Lower leg skin (tissue), 4 donors: Measurements from ENCODE around the gene PDZD2. TPM values are rescaled to one million over a fixed set of nuclear protein-coding genes. Genes with fewer than 3 reads are reported as not detected.

Experiments used
- DNase-seq, 2 donors: peaks; one replicate each; pipeline ENCODE4 v3.0.0-alpha.2; 2019; ENCODE audit warnings: low spot score in 2 of 2
- H3K4me3 ChIP-seq: fragments of 200-600 bp; sonication (generic); 2 replicates; pipeline ENCODE4 v1.5.1; 2017; ENCODE audit warnings: mild to moderate bottlenecking, low read depth; ENCODE audit not compliant: poor library complexity, severe bottlenecking
- CTCF ChIP-seq, 3 donors: fragments of 450-650 bp; IDR thresholded peaks; one replicate each; pipeline ENCODE4 v1.5.1; 2016; ENCODE audit warnings: antibody characterized with exemption in 3 of 3, mild to moderate bottlenecking in 3 of 3, moderate library complexity in 2 of 3
- POLR2A ChIP-seq, 2 donors: fragments of 450-650 bp; IDR thresholded peaks; one replicate each; pipeline ENCODE4 v1.6.1; 2016 to 2017; ENCODE audit warnings: antibody characterized with exemption in 2 of 2, mild to moderate bottlenecking in 1 of 2, moderate library complexity in 1 of 2
- whole genome bisulfite sequencing, 2 donors: methylation state at CpG; one replicate each; pipeline ENCODE4 v1.1.5; 2018; 5-methylcytosine and 5-hydroxymethylcytosine counted together
- intact Hi-C: fragments of 100-400 bp; cut with DNase I; formaldehyde crosslinking; loops from one replicate; pipeline ENCODE4 v1.15.0; 2023; ENCODE audit warnings: low total_unique reads
- total RNA-seq, 4 donors: library from RNA; depleted of rRNA; stranded (reverse); fragments of >200 nt; gene quantifications; one replicate each; pipeline ENCODE4 v1.1.0, GENCODE V29; 2016

Gene PDZD2
- total RNA-seq, 4 donors from 2014 or later, result 102 to 150 (median 116) TPM

GRCh38 chr5:31880449-31880848, 241.5 kb downstream of the PDZD2 start:
- intact Hi-C loops, result no loop called here
- DNase-seq, result no peak
- H3K4me3 ChIP-seq, result no peak overlapping the region
- no peak for TF ChIP-seq CTCF (IDR thresholded peaks at IDR 0.05)
- TF ChIP-seq POLR2A (IDR thresholded peaks at IDR 0.05), result no peak
- 68 to 74% methylated on average over 3 of the region's 3 CpGs for WGBS, 2 donors

GRCh38 chr5:31884896-31885295, 246.0 kb downstream of the PDZD2 start:
- intact Hi-C loops, result no loop called here
- 65 to 73% methylated on average over 5 of the region's 5 CpGs for WGBS, 2 donors

GRCh38 chr5:31886206-31886605, 247.3 kb downstream of the PDZD2 start:
- DNase-seq, result no peak
- TF ChIP-seq CTCF (IDR thresholded peaks at IDR 0.05) (no peak), POLR2A (IDR thresholded peaks at IDR 0.05) (no peak)
- whole genome bisulfite sequencing, 2 donors, result 25 to 35% methylated on average over 4 of the region's 4 CpGs
- H3K4me3 ChIP-seq, result no peak overlapping the region
- intact Hi-C loops, result no loop called here

More at GRCh38 chr5:31884896-31885295, 246.0 kb downstream of the PDZD2 start:
- no peak for DNase-seq
- TF ChIP-seq POLR2A (IDR thresholded peaks at IDR 0.05) (no peak), CTCF (IDR thresholded peaks at IDR 0.05) (no peak)
- H3K4me3 ChIP-seq, result no peak overlapping the region

GRCh38 chr5:31887556-31887955, 248.6 kb downstream of the PDZD2 start:
- 84 to 93% methylated on average over 7 of the region's 7 CpGs for WGBS, 2 donors
- intact Hi-C loops, result no loop called here
- DNase-seq, result no peak

GRCh38 chr5:31888564-31888963, 249.6 kb downstream of the PDZD2 start:
- DNase-seq, result no peak
- TF ChIP-seq CTCF (IDR thresholded peaks at IDR 0.05) (no peak), POLR2A (IDR thresholded peaks at IDR 0.05) (no peak)
- H3K4me3 ChIP-seq, result no peak overlapping the region
- 84 to 90% methylated on average over 3 of the region's 3 CpGs for WGBS, 2 donors
- intact Hi-C loops, result no loop called here

More at GRCh38 chr5:31887556-31887955, 248.6 kb downstream of the PDZD2 start:
- H3K4me3 ChIP-seq, result no peak overlapping the region
- TF ChIP-seq POLR2A (IDR thresholded peaks at IDR 0.05) (no peak), CTCF (IDR thresholded peaks at IDR 0.05) (no peak)

- intact Hi-C loops, result no loop called here
- 57 to 68% methylated on average over 8 of the region's 8 CpGs for WGBS, 2 donors
- no peak for DNase-seq
- H3K4me3 ChIP-seq, result no peak overlapping the region
- no peak for TF ChIP-seq POLR2A (IDR thresholded peaks at IDR 0.05)
- no peak for TF ChIP-seq CTCF (IDR thresholded peaks at IDR 0.05)
Measured at GRCh38 chr5:31889001-31889561, 250.2 kb downstream of the PDZD2 start.
